SH-SY5Y (cell line): Measurements from ENCODE around the gene ATAD3C.

Experiments used
- GATA2 ChIP-seq: IDR thresholded peaks from 2 replicates; pipeline ENCODE4 v1.6.1; 2011; ENCODE audit warnings: mild to moderate bottlenecking, low read depth, low read length
- GATA3 ChIP-seq: IDR thresholded peaks from 2 replicates; pipeline ENCODE4 v1.6.1; 2011; ENCODE audit warnings: low read depth, mild to moderate bottlenecking, low read length, moderate library complexity

GRCh38 chr1:1419813-1420653, 29.5 kb upstream of the ATAD3C start:
- no peak for TF ChIP-seq GATA2
- no peak for TF ChIP-seq GATA3
